SU-DHL-6 (cell line): ENCODE results near the gene PTPRH.
"Not testable (repeated sequence)": the region's sequence is repeated elsewhere in the genome, so short reads cannot be mapped to it uniquely, and the experiment has no call there.

Experiments used
- H2AFZ ChIP-seq: fragments of 200-600 bp; sonication (generic); 2 replicates; pipeline ENCODE4 v1.6.1; 2014; ENCODE audit warnings: low read depth, mild to moderate bottlenecking, moderate library complexity, mixed read lengths, antibody characterized with exemption, low read length; ENCODE audit not compliant: severe bottlenecking
- H3F3A ChIP-seq: fragments of 200-600 bp; shearing (Covaris generic); 2 replicates; pipeline ENCODE4 v1.6.0; 2016; ENCODE audit warnings: antibody characterized with exemption, mild to moderate bottlenecking; ENCODE audit not compliant: insufficient read depth
- H3K27ac ChIP-seq: fragments of 200-600 bp; sonication (generic); 2 replicates; pipeline ENCODE4 v1.5.1; 2016; ENCODE audit warnings: low read depth, mild to moderate bottlenecking, low read length, moderate library complexity, mixed read lengths
- H3K27me3 ChIP-seq: fragments of 200-600 bp; sonication (generic), shearing (Covaris generic); 2 replicates; pipeline ENCODE4 v1.6.0; 2014; ENCODE audit warnings: mild to moderate bottlenecking, low read length
- H3K36me3 ChIP-seq: fragments of 200-600 bp; sonication (generic); 2 replicates; pipeline ENCODE4 v1.6.1; 2014; ENCODE audit warnings: mild to moderate bottlenecking, low read length, mixed read lengths
- H3K4me2 ChIP-seq: fragments of 300-600, 200-600 bp; shearing (Covaris generic), sonication (generic); 2 replicates; pipeline ENCODE4 v1.6.0; 2014; ENCODE audit warnings: low read length, low read depth, mild to moderate bottlenecking; ENCODE audit not compliant: poor library complexity, severe bottlenecking
- H3K4me3 ChIP-seq: fragments of 200-600 bp; sonication (generic); 2 replicates; pipeline ENCODE4 v1.5.1; 2014; ENCODE audit warnings: antibody characterized with exemption, low read length, mild to moderate bottlenecking, mixed read lengths; ENCODE audit not compliant: insufficient read depth, poor library complexity, severe bottlenecking
- H3K79me2 ChIP-seq: fragments of 200-600 bp; sonication (generic); 2 replicates; pipeline ENCODE4 v1.6.1; 2014; ENCODE audit warnings: mild to moderate bottlenecking, low read length, moderate library complexity; ENCODE audit not compliant: insufficient read depth
- H3K9ac ChIP-seq: fragments of 200-600 bp; sonication (generic); 2 replicates; pipeline ENCODE4 v1.7.0; 2014; ENCODE audit warnings: mild to moderate bottlenecking, low read length
- H3K9me2 ChIP-seq: fragments of 200-600 bp; sonication (generic); replicated peaks from 2 replicates; pipeline ENCODE4 v1.6.1; 2014; ENCODE audit warnings: low read length; ENCODE audit not compliant: insufficient read depth
- H3K9me3 ChIP-seq: fragments of 200-600 bp; sonication (generic); 2 replicates; pipeline ENCODE4 v1.6.1; 2014; ENCODE audit warnings: low read length, mixed read lengths; ENCODE audit not compliant: insufficient read depth
- H4K20me1 ChIP-seq: fragments of 200-600 bp; sonication (generic); 2 replicates; pipeline ENCODE4 v1.6.1; 2014; ENCODE audit warnings: low read depth, mild to moderate bottlenecking, antibody characterized with exemption, low read length, moderate library complexity, mixed read lengths
- CTCF ChIP-seq: fragments of 200-600 bp; sonication (generic); IDR thresholded peaks from one replicate; pipeline ENCODE4 v1.5.1; 2017; ENCODE audit warnings: antibody characterized with exemption, mild to moderate bottlenecking, low read length, moderate library complexity; ENCODE audit not compliant: insufficient read depth, poor library complexity, severe bottlenecking
- EZH2phosphoT487 ChIP-seq: fragments of 200-600 bp; sonication (generic), shearing (Covaris generic); conservative IDR thresholded peaks from 2 replicates; pipeline ENCODE4 v1.6.1; 2018; ENCODE audit warnings: mild to moderate bottlenecking, antibody characterized with exemption, low read length, moderate library complexity, mixed read lengths

PTPRH gene

GRCh38 chr19:55226273-55226672 is 17.0 kb upstream of the PTPRH start:
- no peak overlapping the region for H3K27ac ChIP-seq
- H3K9ac ChIP-seq: no peak overlapping the region
- H2AFZ ChIP-seq: no peak overlapping the region
- no peaks in the 10 kb centered on the region for H3K27me3 ChIP-seq
- H3K9me3 ChIP-seq: no peaks in the 10 kb centered on the region
- H4K20me1 ChIP-seq: no peaks in the 10 kb centered on the region; the same call in 1 of the 2 replicates
- no peaks in the 10 kb centered on the region for H3K79me2 ChIP-seq
- H3K36me3 ChIP-seq: no peaks in the 10 kb centered on the region
- H3K4me3 ChIP-seq: no peak overlapping the region
- H3K9me2 ChIP-seq: no peaks in the 10 kb centered on the region
- H3F3A ChIP-seq: no peaks in the 10 kb centered on the region
- TF ChIP-seq EZH2phosphoT487: no peak
- no peak overlapping the region for H3K4me2 ChIP-seq

- no peaks in the 10 kb centered on the region; the same call in 1 of the 2 replicates for H4K20me1 ChIP-seq
- TF ChIP-seq EZH2phosphoT487 (no peak), CTCF (no peak)
- no peak overlapping the region for H3K4me2 ChIP-seq
- H3K9me2 ChIP-seq: no peaks in the 10 kb centered on the region
- H3K9ac ChIP-seq: no peak overlapping the region
- no peak overlapping the region for H3K27ac ChIP-seq
- no peaks in the 10 kb centered on the region for H3K27me3 ChIP-seq
- no peaks in the 10 kb centered on the region for H3F3A ChIP-seq
- no peaks in the 10 kb centered on the region for H3K79me2 ChIP-seq
- H3K36me3 ChIP-seq: no peaks in the 10 kb centered on the region
- H2AFZ ChIP-seq: no peak overlapping the region
- no peak overlapping the region for H3K4me3 ChIP-seq
- no peaks in the 10 kb centered on the region for H3K9me3 ChIP-seq
These were observed 16.2 kb upstream of the PTPRH start for GRCh38 chr19:55225415-55225958.

GRCh38 chr19:55224679-55225414 is 15.5 kb upstream of the PTPRH start:
- not testable (repeated sequence) for H3F3A ChIP-seq, H3K36me3 ChIP-seq, H3K9me3 ChIP-seq, H2AFZ ChIP-seq, H3K27ac ChIP-seq, H3K4me3 ChIP-seq, H3K79me2 ChIP-seq, H3K4me2 ChIP-seq, H4K20me1 ChIP-seq, H3K27me3 ChIP-seq, H3K9ac ChIP-seq, H3K9me2 ChIP-seq

GRCh38 chr19:55224038-55224665 is 14.9 kb upstream of the PTPRH start:
- no peaks in the 10 kb centered on the region for H3K9me3 ChIP-seq
- H3K9ac ChIP-seq: no peak overlapping the region
- H3K79me2 ChIP-seq: no peaks in the 10 kb centered on the region
- no peaks in the 10 kb centered on the region for H3K36me3 ChIP-seq
- H4K20me1 ChIP-seq: no peaks in the 10 kb centered on the region; the same call in 1 of the 2 replicates
- no peak overlapping the region for H2AFZ ChIP-seq
- no peak overlapping the region for H3K4me2 ChIP-seq
- TF ChIP-seq EZH2phosphoT487 (no peak), CTCF (no peak)
- no peaks in the 10 kb centered on the region for H3K9me2 ChIP-seq
- no peak overlapping the region for H3K4me3 ChIP-seq
- no peak overlapping the region for H3K27ac ChIP-seq
- H3K27me3 ChIP-seq: no peaks in the 10 kb centered on the region
- H3F3A ChIP-seq: no peaks in the 10 kb centered on the region
